ENCODE results near the gene TC2N. TPM values are rescaled to one million over a fixed set of nuclear protein-coding genes. Genes with fewer than 3 reads are reported as not detected.

Gene TC2N
- total and polyA plus RNA-seq, 2 experiments from 2014 or later: 10.0 to 35.0 TPM

DNA sequence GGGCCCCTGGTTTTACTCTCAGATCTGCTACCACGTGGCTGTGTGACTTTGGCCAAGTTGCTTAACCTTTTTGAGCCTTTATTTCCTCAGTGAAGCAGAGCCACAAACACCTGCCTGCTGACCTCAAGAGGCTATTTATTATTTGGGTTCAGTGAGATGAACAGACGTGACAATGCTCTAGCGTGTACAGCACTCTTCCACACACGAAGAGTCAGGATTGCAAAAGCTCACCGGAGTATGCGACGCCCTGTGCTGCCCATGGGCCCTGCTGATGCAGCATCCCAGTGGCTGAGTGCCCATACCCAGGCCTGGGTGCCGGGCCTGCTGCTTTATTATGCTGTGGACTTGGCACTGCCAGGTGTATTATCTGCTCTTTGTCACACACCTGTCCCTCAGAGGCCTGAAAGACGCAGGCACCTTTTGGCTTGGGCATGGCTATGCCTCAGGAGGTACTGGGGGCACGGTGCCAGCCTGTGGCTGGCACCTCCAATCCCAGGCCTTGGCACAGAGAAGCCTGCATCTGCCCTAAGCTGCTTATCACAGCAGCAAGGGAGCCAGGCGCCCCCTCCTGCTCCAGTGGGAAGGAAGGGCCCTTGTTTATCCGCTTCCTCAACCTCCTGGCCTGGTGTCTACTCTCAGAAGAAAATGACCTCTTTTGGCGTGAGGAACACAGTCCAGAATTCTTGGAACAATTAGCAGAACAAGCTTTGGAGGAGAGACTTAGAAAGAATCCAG lies 22.3 kb upstream of the TC2N start:
- H3K4me1 Mint-ChIP-seq: no peaks in the 10 kb centered on the region
- peaks cover 5% of the 10 kb centered on the region for H3K27me3 Mint-ChIP-seq (ENCODE audit: insufficient read depth, low read depth, poor library complexity)
- no peak overlapping the region for H3K27ac Mint-ChIP-seq
- H3K27ac ChIP-seq (ENCODE audit: low read depth): no peak overlapping the region
- no peaks in the 10 kb centered on the region for H3F3A ChIP-seq (replicated peaks; ENCODE audit: low read depth)
- H3K9me3 Mint-ChIP-seq: no peaks in the 10 kb centered on the region
- H3K4me3 ChIP-seq: no peak overlapping the region
- no peak overlapping the region for H3K4me2 ChIP-seq
- H3K27me3 ChIP-seq (ENCODE audit: insufficient read depth): no peaks in the 10 kb centered on the region
- no peaks in the 10 kb centered on the region for H3K36me3 ChIP-seq (ENCODE audit: insufficient read depth)
- TF ChIP-seq ZNF331 (CRISPR knock-in tag; IDR thresholded peaks at IDR 0.05; ENCODE audit: low read depth): no peak
- TF ChIP-seq CTCF (conservative IDR thresholded peaks at IDR 0.05; ENCODE audit: low read depth in 2 of 2): peak in 1 of 2 experiments; percentile 32; a peak in 1 of 4 replicates
- DNase-seq (ENCODE audit: low spot score) (no peak), ATAC-seq (no peak)
- H3K79me2 ChIP-seq (replicated peaks; ENCODE audit: insufficient read depth): no peaks in the 10 kb centered on the region
- H3K9me2 ChIP-seq (ENCODE audit: insufficient read depth): no peaks in the 10 kb centered on the region
- H3K4me3 Mint-ChIP-seq: no peak overlapping the region
- H3K36me3 Mint-ChIP-seq (ENCODE audit: low read depth): no peaks in the 10 kb centered on the region
- H2AFZ ChIP-seq: no peak overlapping the region
- no peaks in the 10 kb centered on the region for H4K20me1 ChIP-seq (replicated peaks; ENCODE audit: insufficient read depth)
- no peaks in the 10 kb centered on the region for H3K4me1 ChIP-seq (ENCODE audit: insufficient read depth)

- H3K36me3 Mint-ChIP-seq (ENCODE audit: low read depth): no peaks in the 10 kb centered on the region
- H2AFZ ChIP-seq: no peak overlapping the region
- H3K27ac Mint-ChIP-seq: no peak overlapping the region
- TF ChIP-seq ZNF331 (CRISPR knock-in tag; IDR thresholded peaks at IDR 0.05; ENCODE audit: low read depth): no peak
- TF ChIP-seq EZH2 (IDR thresholded peaks at IDR 0.05; ENCODE audit: low read depth, unreplicated experiment): no peak
- no peak for TF ChIP-seq CTCF (conservative IDR thresholded peaks at IDR 0.05; ENCODE audit: low read depth in 2 of 2)
- TF ChIP-seq, protein P1, sequence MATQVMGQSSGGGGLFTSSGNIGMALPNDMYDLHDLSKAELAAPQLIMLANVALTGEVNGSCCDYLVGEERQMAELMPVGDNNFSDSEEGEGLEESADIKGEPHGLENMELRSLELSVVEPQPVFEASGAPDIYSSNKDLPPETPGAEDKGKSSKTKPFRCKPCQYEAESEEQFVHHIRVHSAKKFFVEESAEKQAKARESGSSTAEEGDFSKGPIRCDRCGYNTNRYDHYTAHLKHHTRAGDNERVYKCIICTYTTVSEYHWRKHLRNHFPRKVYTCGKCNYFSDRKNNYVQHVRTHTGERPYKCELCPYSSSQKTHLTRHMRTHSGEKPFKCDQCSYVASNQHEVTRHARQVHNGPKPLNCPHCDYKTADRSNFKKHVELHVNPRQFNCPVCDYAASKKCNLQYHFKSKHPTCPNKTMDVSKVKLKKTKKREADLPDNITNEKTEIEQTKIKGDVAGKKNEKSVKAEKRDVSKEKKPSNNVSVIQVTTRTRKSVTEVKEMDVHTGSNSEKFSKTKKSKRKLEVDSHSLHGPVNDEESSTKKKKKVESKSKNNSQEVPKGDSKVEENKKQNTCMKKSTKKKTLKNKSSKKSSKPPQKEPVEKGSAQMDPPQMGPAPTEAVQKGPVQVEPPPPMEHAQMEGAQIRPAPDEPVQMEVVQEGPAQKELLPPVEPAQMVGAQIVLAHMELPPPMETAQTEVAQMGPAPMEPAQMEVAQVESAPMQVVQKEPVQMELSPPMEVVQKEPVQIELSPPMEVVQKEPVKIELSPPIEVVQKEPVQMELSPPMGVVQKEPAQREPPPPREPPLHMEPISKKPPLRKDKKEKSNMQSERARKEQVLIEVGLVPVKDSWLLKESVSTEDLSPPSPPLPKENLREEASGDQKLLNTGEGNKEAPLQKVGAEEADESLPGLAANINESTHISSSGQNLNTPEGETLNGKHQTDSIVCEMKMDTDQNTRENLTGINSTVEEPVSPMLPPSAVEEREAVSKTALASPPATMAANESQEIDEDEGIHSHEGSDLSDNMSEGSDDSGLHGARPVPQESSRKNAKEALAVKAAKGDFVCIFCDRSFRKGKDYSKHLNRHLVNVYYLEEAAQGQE (IDR thresholded peaks at IDR 0.05; ENCODE audit: unreplicated experiment): no peak
- no peak for TF ChIP-seq CREB1 (CRISPR knock-in tag; IDR thresholded peaks at IDR 0.05; ENCODE audit: low read depth)
- TF ChIP-seq EZH2phosphoT487 (IDR thresholded peaks at IDR 0.05; ENCODE audit: unreplicated experiment): no peak
- no peak for TF ChIP-seq NANOG (IDR thresholded peaks at IDR 0.05; ENCODE audit: borderline replicate concordance)
- TF ChIP-seq ZNF114 (CRISPR knock-in tag; IDR thresholded peaks at IDR 0.05): no peak
- no peak for TF ChIP-seq ETS1 (IDR thresholded peaks at IDR 0.05)
- no peak for TF ChIP-seq STAT1 (IDR thresholded peaks at IDR 0.05; ENCODE audit: unreplicated experiment)
- TF ChIP-seq JUNB (IDR thresholded peaks at IDR 0.05; ENCODE audit: unreplicated experiment): no peak
Measured at GRCh38 chr14:91888641-91889476, 21.5 kb upstream of the TC2N start.

More at GRCh38 chr14:91888641-91889476, 21.5 kb upstream of the TC2N start:
- H3K4me1 Mint-ChIP-seq: no peaks in the 10 kb centered on the region
- no peaks in the 10 kb centered on the region for H3K79me2 ChIP-seq (replicated peaks; ENCODE audit: insufficient read depth)
- H3K4me1 ChIP-seq (ENCODE audit: insufficient read depth): no peaks in the 10 kb centered on the region
- DNase-seq (ENCODE audit: low spot score): no peak
- H3K4me3 Mint-ChIP-seq: no peak overlapping the region
- H3K9me2 ChIP-seq (ENCODE audit: insufficient read depth): no peaks in the 10 kb centered on the region
- H3K27me3 Mint-ChIP-seq (ENCODE audit: insufficient read depth, low read depth, poor library complexity): peaks cover 5% of the 10 kb centered on the region
- no peak overlapping the region for H3K27ac ChIP-seq (ENCODE audit: low read depth)
- no peaks in the 10 kb centered on the region for H3K36me3 ChIP-seq (ENCODE audit: insufficient read depth)
- no peaks in the 10 kb centered on the region for H3K9me3 Mint-ChIP-seq
- ATAC-seq: no peak
- no peaks in the 10 kb centered on the region for H4K20me1 ChIP-seq (replicated peaks; ENCODE audit: insufficient read depth)
- H3F3A ChIP-seq (replicated peaks; ENCODE audit: low read depth): no peaks in the 10 kb centered on the region
- H3K4me3 ChIP-seq: no peak overlapping the region
- H3K27me3 ChIP-seq (ENCODE audit: insufficient read depth): no peaks in the 10 kb centered on the region
- H3K4me2 ChIP-seq: no peak overlapping the region

All from GM23338 (cell line).